ENCODE results near the gene WWOX.

DNA sequence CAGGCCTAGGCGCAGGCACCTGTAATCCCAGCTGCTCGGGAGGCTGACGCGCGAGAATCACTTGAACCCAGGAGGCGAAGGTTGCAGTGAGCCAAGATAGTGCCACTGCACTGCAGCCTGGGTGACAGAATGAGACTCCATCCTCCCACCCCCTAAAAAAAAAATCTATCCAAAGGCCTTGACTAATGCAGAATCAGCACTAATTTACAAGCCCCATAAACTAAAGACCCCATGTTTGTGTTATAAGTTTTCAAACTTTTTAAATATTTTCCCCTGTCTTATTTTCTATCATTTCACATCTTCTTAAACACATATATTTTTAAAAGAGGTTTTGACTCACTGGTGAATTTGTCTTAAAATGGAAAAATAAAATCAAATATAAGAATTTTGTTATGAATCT, 713.1 kb downstream of the WWOX start:
- TF ChIP-seq, protein P1, sequence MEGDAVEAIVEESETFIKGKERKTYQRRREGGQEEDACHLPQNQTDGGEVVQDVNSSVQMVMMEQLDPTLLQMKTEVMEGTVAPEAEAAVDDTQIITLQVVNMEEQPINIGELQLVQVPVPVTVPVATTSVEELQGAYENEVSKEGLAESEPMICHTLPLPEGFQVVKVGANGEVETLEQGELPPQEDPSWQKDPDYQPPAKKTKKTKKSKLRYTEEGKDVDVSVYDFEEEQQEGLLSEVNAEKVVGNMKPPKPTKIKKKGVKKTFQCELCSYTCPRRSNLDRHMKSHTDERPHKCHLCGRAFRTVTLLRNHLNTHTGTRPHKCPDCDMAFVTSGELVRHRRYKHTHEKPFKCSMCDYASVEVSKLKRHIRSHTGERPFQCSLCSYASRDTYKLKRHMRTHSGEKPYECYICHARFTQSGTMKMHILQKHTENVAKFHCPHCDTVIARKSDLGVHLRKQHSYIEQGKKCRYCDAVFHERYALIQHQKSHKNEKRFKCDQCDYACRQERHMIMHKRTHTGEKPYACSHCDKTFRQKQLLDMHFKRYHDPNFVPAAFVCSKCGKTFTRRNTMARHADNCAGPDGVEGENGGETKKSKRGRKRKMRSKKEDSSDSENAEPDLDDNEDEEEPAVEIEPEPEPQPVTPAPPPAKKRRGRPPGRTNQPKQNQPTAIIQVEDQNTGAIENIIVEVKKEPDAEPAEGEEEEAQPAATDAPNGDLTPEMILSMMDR (optimal IDR thresholded peaks at IDR 0.05 in 1 of 3, IDR thresholded peaks at IDR 0.05 in 1 of 3, conservative IDR thresholded peaks at IDR 0.05 in 1 of 3; ENCODE audit: extremely low read depth in 1 of 3, insufficient read depth in 2 of 3, low read length in 3 of 3): no peak
- TF ChIP-seq EZH2 (IDR thresholded peaks at IDR 0.05; ENCODE audit: low read length): no peak

Data from keratinocyte (primary cell).